ENCODE results near the gene AP2A1.
A peak's percentile ranks its signal among the peaks of the same experiment; 100 is the strongest.

Gene AP2A1

GRCh38 chr19:49758292-49758691 lies 8.5 kb upstream of the AP2A1 start:
- H3K79me1 ChIP-seq (ENCODE audit: low read length) = no peaks in the 10 kb centered on the region
- peaks cover 2% of the 10 kb centered on the region for H3K4me1 ChIP-seq (ENCODE audit: control insufficient read depth, low read depth, low read length)
- no peak overlapping the region for H4K5ac ChIP-seq (ENCODE audit: low read length)
- no peak overlapping the region for H3K27ac ChIP-seq (ENCODE audit: low read depth, low read length)
- WGBS (ENCODE audit: extremely low coverage, insufficient coverage, low lambda C conversion rate) = no CpG with 5 or more reads among the region's 7 CpGs
- H3K79me2 ChIP-seq (ENCODE audit: control insufficient read depth, insufficient read depth, low read length) = no peaks in the 10 kb centered on the region
- no peak overlapping the region for H2BK5ac ChIP-seq (ENCODE audit: low read length)
- H2BK15ac ChIP-seq (replicated peaks; ENCODE audit: low read depth) = no peak overlapping the region
- no peaks in the 10 kb centered on the region for H3K36me3 ChIP-seq (ENCODE audit: control insufficient read depth, insufficient read depth, low read length)
- no peak overlapping the region for H4K8ac ChIP-seq (ENCODE audit: low read depth, low read length)
- H3K23ac ChIP-seq (ENCODE audit: low read length) = no peak overlapping the region
- H3K4me2 ChIP-seq (ENCODE audit: low read length) = no peak overlapping the region
- DNase-seq = peak; percentile 56
- no peak overlapping the region for H3K9ac ChIP-seq (ENCODE audit: low read length)
- H3K56ac ChIP-seq (ENCODE audit: low read length) = peak overlapping the region; percentile 37
- H3K27me3 ChIP-seq (ENCODE audit: insufficient read depth, low read length, poor library complexity) = no peaks in the 10 kb centered on the region
- H2AK5ac ChIP-seq (ENCODE audit: low read length) = no peak overlapping the region
- H3K18ac ChIP-seq (ENCODE audit: low read length) = no peak overlapping the region
- no peak overlapping the region for H3K4me3 ChIP-seq (ENCODE audit: low read length)
- H2BK120ac ChIP-seq (ENCODE audit: low read depth, low read length) = no peak overlapping the region
- H3K4ac ChIP-seq (ENCODE audit: low read depth, low read length) = no peak overlapping the region

DNA sequence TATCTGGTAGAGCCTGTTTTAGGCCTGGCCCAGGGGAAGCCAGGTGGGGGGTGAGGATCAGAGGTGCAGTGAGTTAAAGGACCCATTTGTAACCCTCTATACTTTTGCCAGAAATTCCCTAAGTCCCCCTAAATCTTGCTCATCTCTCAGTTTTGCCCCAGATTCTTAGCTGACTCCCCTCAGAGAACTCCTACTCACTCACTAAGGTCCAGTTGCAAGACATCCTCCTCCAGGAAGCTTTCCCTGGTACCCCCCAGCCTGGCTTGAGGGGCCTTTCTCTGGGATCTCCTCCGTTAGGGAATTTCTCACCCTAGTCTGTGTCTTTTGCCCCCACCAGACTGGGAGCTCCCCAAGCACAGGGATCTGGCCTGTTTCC lies 5.6 kb upstream of the AP2A1 start:
- Histone ChIP-seq H3K4me2 (ENCODE audit: low read length) (no peak overlapping the region), H3K4ac (ENCODE audit: low read depth, low read length) (no peak overlapping the region)
- WGBS (ENCODE audit: extremely low coverage, insufficient coverage, low lambda C conversion rate) = no CpG with 5 or more reads among the region's 1 CpG

DNA sequence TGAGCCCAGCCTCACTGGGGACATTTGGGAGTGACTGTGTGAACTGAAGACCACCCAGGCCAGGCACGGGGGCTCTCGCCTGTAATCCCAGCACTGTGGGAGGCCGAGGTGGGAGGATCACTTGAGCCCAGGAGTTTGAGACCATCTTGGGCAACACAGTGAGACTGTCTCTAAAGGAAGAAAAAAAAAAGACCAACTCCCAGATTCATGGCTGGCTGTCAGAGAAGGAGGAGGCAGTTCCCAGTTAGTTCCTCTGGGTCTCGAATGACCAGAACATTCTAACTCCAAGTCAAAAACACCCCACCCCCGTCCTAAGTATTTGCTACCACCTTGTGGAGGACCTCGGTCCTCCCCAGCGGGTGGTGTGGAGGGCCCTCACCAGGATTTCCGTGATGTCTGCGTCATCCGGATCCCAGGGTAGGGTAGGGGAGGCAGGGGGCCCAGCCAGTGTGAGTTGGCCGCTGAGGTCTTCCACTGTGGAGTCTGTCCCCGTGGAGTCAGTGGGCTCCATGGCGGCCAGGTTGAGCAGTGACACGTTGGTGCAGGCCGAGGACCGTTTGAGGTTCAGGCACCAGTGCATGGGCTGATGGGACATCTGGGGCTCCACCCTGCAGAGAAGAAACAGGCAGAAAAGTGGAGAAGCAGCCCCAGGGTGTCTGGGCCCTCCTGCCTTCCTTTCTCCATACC lies 5.0 kb upstream of the AP2A1 start:
- H3K4me1 ChIP-seq (ENCODE audit: control insufficient read depth, low read depth, low read length) = peaks cover 6% of the 10 kb centered on the region
- H3K56ac ChIP-seq (ENCODE audit: low read length) = peak overlapping the region; percentile 37
- H3K27ac ChIP-seq (ENCODE audit: low read depth, low read length) = no peak overlapping the region
- H2BK15ac ChIP-seq (replicated peaks; ENCODE audit: low read depth) = no peak overlapping the region
- no peak overlapping the region for H3K18ac ChIP-seq (ENCODE audit: low read length)
- H3K79me2 ChIP-seq (ENCODE audit: control insufficient read depth, insufficient read depth, low read length) = no peaks in the 10 kb centered on the region
- no CpG with 5 or more reads among the region's 16 CpGs for WGBS (ENCODE audit: extremely low coverage, insufficient coverage, low lambda C conversion rate)
- H2BK120ac ChIP-seq (ENCODE audit: low read depth, low read length) = no peak overlapping the region
- H3K4me2 ChIP-seq (ENCODE audit: low read length) = no peak overlapping the region
- H3K36me3 ChIP-seq (ENCODE audit: control insufficient read depth, insufficient read depth, low read length) = no peaks in the 10 kb centered on the region
- no peak overlapping the region for H4K8ac ChIP-seq (ENCODE audit: low read depth, low read length)
- H3K4me3 ChIP-seq (ENCODE audit: low read length) = no peak overlapping the region
- H3K27me3 ChIP-seq (ENCODE audit: insufficient read depth, low read length, poor library complexity) = no peaks in the 10 kb centered on the region
- no peak overlapping the region for H2BK5ac ChIP-seq (ENCODE audit: low read length)
- no peak overlapping the region for H3K4ac ChIP-seq (ENCODE audit: low read depth, low read length)
- H2AK5ac ChIP-seq (ENCODE audit: low read length) = no peak overlapping the region
- no peak overlapping the region for H3K9ac ChIP-seq (ENCODE audit: low read length)
- no peaks in the 10 kb centered on the region for H3K79me1 ChIP-seq (ENCODE audit: low read length)
- H4K5ac ChIP-seq (ENCODE audit: low read length) = no peak overlapping the region
- DNase-seq = peak; percentile 82
- no peak overlapping the region for H3K23ac ChIP-seq (ENCODE audit: low read length)

More for the DNA sequence above, 5.6 kb upstream of the AP2A1 start:
- H2BK15ac ChIP-seq (replicated peaks; ENCODE audit: low read depth) = no peak overlapping the region
- H3K4me1 ChIP-seq (ENCODE audit: control insufficient read depth, low read depth, low read length) = peaks cover 6% of the 10 kb centered on the region
- H3K56ac ChIP-seq (ENCODE audit: low read length) = no peak overlapping the region
- H3K9ac ChIP-seq (ENCODE audit: low read length) = no peak overlapping the region
- H3K23ac ChIP-seq (ENCODE audit: low read length) = no peak overlapping the region
- H3K18ac ChIP-seq (ENCODE audit: low read length) = no peak overlapping the region
- no peaks in the 10 kb centered on the region for H3K79me2 ChIP-seq (ENCODE audit: control insufficient read depth, insufficient read depth, low read length)
- H2AK5ac ChIP-seq (ENCODE audit: low read length) = no peak overlapping the region
- H3K27me3 ChIP-seq (ENCODE audit: insufficient read depth, low read length, poor library complexity) = no peaks in the 10 kb centered on the region
- no peak overlapping the region for H3K4me3 ChIP-seq (ENCODE audit: low read length)
- no peak overlapping the region for H3K27ac ChIP-seq (ENCODE audit: low read depth, low read length)
- no peaks in the 10 kb centered on the region for H3K36me3 ChIP-seq (ENCODE audit: control insufficient read depth, insufficient read depth, low read length)
- H2BK120ac ChIP-seq (ENCODE audit: low read depth, low read length) = no peak overlapping the region
- H2BK5ac ChIP-seq (ENCODE audit: low read length) = no peak overlapping the region
- no peak overlapping the region for H4K5ac ChIP-seq (ENCODE audit: low read length)
- H4K8ac ChIP-seq (ENCODE audit: low read depth, low read length) = no peak overlapping the region
- no peaks in the 10 kb centered on the region for H3K79me1 ChIP-seq (ENCODE audit: low read length)
- peak; percentile 13 for DNase-seq

DNA sequence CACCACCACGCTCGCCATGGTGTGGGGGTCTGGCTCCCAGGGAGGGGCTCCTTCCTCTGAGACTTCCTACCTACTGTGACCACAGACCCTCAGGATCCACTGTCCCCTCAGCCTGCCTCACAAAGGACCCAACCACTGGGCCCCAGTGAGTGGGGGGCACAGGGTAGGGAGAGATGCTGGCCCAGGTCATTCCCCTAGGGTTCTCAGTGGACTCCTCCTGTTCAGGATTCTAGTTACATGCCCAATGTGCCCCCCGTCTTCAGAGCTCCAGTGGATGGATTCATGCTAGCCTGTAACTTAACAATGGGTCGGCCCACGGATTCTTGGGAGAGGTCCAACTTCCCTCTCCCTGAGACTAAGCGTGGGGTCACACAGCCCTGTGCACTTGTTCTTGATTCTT lies 3.6 kb upstream of the AP2A1 start, which contains the start of gene TSKS:
Gene TSKS, minus strand, starts transcription at position 77 of the 400 bp plus-strand sequence. Its CDS starts 59 bp downstream, at position 18.
- Histone ChIP-seq H3K4me1 (ENCODE audit: control insufficient read depth, low read depth, low read length) (peaks cover 6% of the 10 kb centered on the region), H3K79me1 (ENCODE audit: low read length) (peaks cover 7% of the 10 kb centered on the region), H2BK5ac (ENCODE audit: low read length) (no peak within 1 kb of the TSS), H4K5ac (ENCODE audit: low read length) (no peak within 1 kb of the TSS), H3K23ac (ENCODE audit: low read length) (no peak within 1 kb of the TSS), H3K27ac (ENCODE audit: low read depth, low read length) (no peak within 1 kb of the TSS), H3K4ac (ENCODE audit: low read depth, low read length) (no peak within 1 kb of the TSS), H3K18ac (ENCODE audit: low read length) (no peak within 1 kb of the TSS), H4K8ac (ENCODE audit: low read depth, low read length) (no peak within 1 kb of the TSS), H3K56ac (ENCODE audit: low read length) (no peak within 1 kb of the TSS), H3K79me2 (ENCODE audit: control insufficient read depth, insufficient read depth, low read length) (peaks cover 10% of the 10 kb centered on the region), H3K36me3 (ENCODE audit: control insufficient read depth, insufficient read depth, low read length) (no peaks in the 10 kb centered on the region), H2BK120ac (ENCODE audit: low read depth, low read length) (no peak within 1 kb of the TSS), H3K4me2 (ENCODE audit: low read length) (no peak within 1 kb of the TSS), H2BK15ac (replicated peaks; ENCODE audit: low read depth) (no peak within 1 kb of the TSS), H2AK5ac (ENCODE audit: low read length) (no peak within 1 kb of the TSS), H3K27me3 (ENCODE audit: insufficient read depth, low read length, poor library complexity) (no peaks in the 10 kb centered on the region), H3K4me3 (ENCODE audit: low read length) (no peak within 1 kb of the TSS), H3K9ac (ENCODE audit: low read length) (no peak within 1 kb of the TSS)
- no CpG with 5 or more reads among the region's 6 CpGs for WGBS (ENCODE audit: extremely low coverage, insufficient coverage, low lambda C conversion rate)
- no peak for DNase-seq

GRCh38 chr19:49764341-49764740 lies 2.5 kb upstream of the AP2A1 start:
- H4K5ac ChIP-seq (ENCODE audit: low read length) = no peak overlapping the region
- H4K8ac ChIP-seq (ENCODE audit: low read depth, low read length) = no peak overlapping the region
- peaks cover 6% of the 10 kb centered on the region for H3K4me1 ChIP-seq (ENCODE audit: control insufficient read depth, low read depth, low read length)
- no peak overlapping the region for H2BK5ac ChIP-seq (ENCODE audit: low read length)
- peaks cover 16% of the 10 kb centered on the region for H3K79me2 ChIP-seq (ENCODE audit: control insufficient read depth, insufficient read depth, low read length)
- H2AK5ac ChIP-seq (ENCODE audit: low read length) = no peak overlapping the region
- H3K4ac ChIP-seq (ENCODE audit: low read depth, low read length) = peak overlapping the region; percentile 21
- no peak overlapping the region for H3K18ac ChIP-seq (ENCODE audit: low read length)
- H3K79me1 ChIP-seq (ENCODE audit: low read length) = peaks cover 14% of the 10 kb centered on the region
- H2BK15ac ChIP-seq (replicated peaks; ENCODE audit: low read depth) = no peak overlapping the region
- H3K4me3 ChIP-seq (ENCODE audit: low read length) = no peak overlapping the region
- H3K56ac ChIP-seq (ENCODE audit: low read length) = no peak overlapping the region
- WGBS (ENCODE audit: extremely low coverage, insufficient coverage, low lambda C conversion rate) = no CpG with 5 or more reads among the region's 8 CpGs
- no peak for DNase-seq
- H3K27ac ChIP-seq (ENCODE audit: low read depth, low read length) = no peak overlapping the region
- no peaks in the 10 kb centered on the region for H3K36me3 ChIP-seq (ENCODE audit: control insufficient read depth, insufficient read depth, low read length)
- H3K27me3 ChIP-seq (ENCODE audit: insufficient read depth, low read length, poor library complexity) = no peaks in the 10 kb centered on the region
- H3K9ac ChIP-seq (ENCODE audit: low read length) = no peak overlapping the region
- no peak overlapping the region for H3K4me2 ChIP-seq (ENCODE audit: low read length)
- H3K23ac ChIP-seq (ENCODE audit: low read length) = no peak overlapping the region
- no peak overlapping the region for H2BK120ac ChIP-seq (ENCODE audit: low read depth, low read length)
